ENCODE data around the gene CSPG4. TPM values are rescaled to one million over a fixed set of nuclear protein-coding genes. Genes with fewer than 3 reads are reported as not detected.
A peak's percentile ranks its signal among the peaks of the same experiment; 100 is the strongest.

Gene CSPG4
- total and polyA plus RNA-seq, 2 of the 4 experiments (the other 2 are of a cell fraction), result 12.4 to 28.4 TPM

- peak; percentile 60; the same call in 1 of the 2 replicates for TF ChIP-seq FOS (IDR thresholded peaks at IDR 0.05; ENCODE audit: low read depth, low read length)
Measured at GRCh38 chr15:75672646-75673425, 39.8 kb downstream of the CSPG4 start (continued).

GRCh38 chr15:75671730-75672602, 40.7 kb downstream of the CSPG4 start:
- H2AK5ac ChIP-seq (ENCODE audit: low read depth, low read length), result peak overlapping the region; percentile 92
- no peak overlapping the region for H2AFZ ChIP-seq (replicated peaks; ENCODE audit: low read length, poor library complexity)
- peak overlapping the region; percentile 24; the same call in 1 of the 2 replicates for H4K5ac ChIP-seq (ENCODE audit: low read depth, low read length)
- CTCF ChIA-PET, result no interaction called here
- peak overlapping the region; percentile 82 for H3K4ac ChIP-seq (ENCODE audit: low read depth, low read length)
- peak overlapping the region; percentile 21; the same call in 1 of the 2 replicates for H3K27ac ChIP-seq (ENCODE audit: insufficient read depth, low read length)
- peaks cover 21% of the 10 kb centered on the region for H4K20me1 ChIP-seq (ENCODE audit: insufficient read depth, low read length)
- H3K9me3 ChIP-seq (ENCODE audit: control insufficient read depth, insufficient read depth, low read length), result no peaks in the 10 kb centered on the region
- TF ChIP-seq MAFK (IDR thresholded peaks at IDR 0.05; ENCODE audit: low read depth, low read length) (peak; percentile 93), SMC3 (IDR thresholded peaks at IDR 0.05; ENCODE audit: low read depth, low read length) (no peak)
- H3K4me3 ChIP-seq (ENCODE audit: insufficient read depth, low read depth, low read length), result no peak overlapping the region
- H3K36me3 ChIP-seq (ENCODE audit: control insufficient read depth, insufficient read depth, low read length), result no peaks in the 10 kb centered on the region; the same call in 1 of the 2 replicates
- H3K4me2 ChIP-seq (ENCODE audit: low read depth, low read length), result 0 out of 2 replicates have a peak overlapping the region, but pooled peaks have one; percentile 4
- H2BK120ac ChIP-seq (ENCODE audit: low read depth, low read length), result peak overlapping the region; percentile 70
- DNase-seq, result no peak
- no peak overlapping the region for H3K9ac ChIP-seq (ENCODE audit: low read depth, low read length)
- peak overlapping the region; percentile 67; the same call in 2 of the 3 replicates for H2BK15ac ChIP-seq (ENCODE audit: low read depth, low read length)
- H2BK5ac ChIP-seq (ENCODE audit: low read depth, low read length, poor library complexity, severe bottlenecking), result peak overlapping the region; percentile 81
- peaks cover 7 to 66% of the 10 kb centered on the region in 2 experiments; a peak in 3 of 4 replicates for H3K79me1 ChIP-seq (ENCODE audit: low read depth in 1 of 2, low read length in 2 of 2)
- dilution Hi-C loops (cut with HindIII; ENCODE audit: low sequenced_read_pairs, unreplicated experiment) (no loop called here), intact Hi-C loops (cut with micrococcal nuclease) (loop anchor here (5.0 to 10.0 kb wide), 2 partner anchors 47 to 95 kb away; partner anchors contain the start of genes PTPN9 and SNUPN), in situ Hi-C loops (cut with MboI; ENCODE audit: low sequenced_read_pairs) (no loop called here)
- peak overlapping the region; percentile 31 to 38; a peak in 2 of 4 replicates for H4K8ac ChIP-seq (ENCODE audit: low read depth in 2 of 2, low read length in 2 of 2)
- 75% methylated on average over 4 of the region's 11 CpGs; no CpG with 5 or more reads in 1 of the 2 experiments for WGBS, 2 experiments (ENCODE audit: extremely low coverage in 2 of 2, insufficient read length in 1 of 2)
- peaks cover 47% of the 10 kb centered on the region for H3K9me1 ChIP-seq (ENCODE audit: insufficient read depth, low read length)
- no peaks in the 10 kb centered on the region for H3K27me3 ChIP-seq (ENCODE audit: control insufficient read depth, insufficient read depth, low read length)
- H2BK20ac ChIP-seq (ENCODE audit: low read depth, low read length), result peak overlapping the region; percentile 54
- peak overlapping the region; percentile 81 for H4K91ac ChIP-seq (ENCODE audit: insufficient read depth, low read depth, low read length)
- no TSS peak for BruUV-seq (replicated peaks)
- peak overlapping the region; percentile 13 for H3K18ac ChIP-seq (ENCODE audit: low read depth, low read length)
- peak; percentile 1; the same call in 1 of the 2 replicates for ATAC-seq (ENCODE audit: low read depth)
- POLR2A ChIA-PET (ENCODE audit: unreplicated experiment), result interaction anchor here (1.2 kb wide), 1 partner anchor 10 kb away, joined by 3 read pairs; no protein-coding TSS in a partner anchor
- no peak overlapping the region for H3K23ac ChIP-seq (ENCODE audit: low read depth, low read length)
- H3K4me1 ChIP-seq (ENCODE audit: control insufficient read depth, insufficient read depth, low read length), result peaks cover 42% of the 10 kb centered on the region
- H3K14ac ChIP-seq (replicated peaks; ENCODE audit: low read depth, low read length), result peak overlapping the region; percentile 51
- 0 out of 2 replicates have a peak overlapping the region, but pooled peaks have one; percentile 2 for H3K56ac ChIP-seq (ENCODE audit: extremely low read depth, insufficient read depth, low read length)
- H2AK9ac ChIP-seq (replicated peaks; ENCODE audit: low read depth, low read length, poor library complexity), result peak overlapping the region; percentile 93

All from IMR-90 (cell line).